CD4-positive, alpha-beta T cell treated with Interferon gamma for 1 hour (primary cell): ENCODE measurements around the gene SGK1.
"Not testable (repeated sequence)": the region's sequence is repeated elsewhere in the genome, so short reads cannot be mapped to it uniquely, and the experiment has no call there.

Experiments used
- DNase-seq: peaks from one replicate; pipeline ENCODE4 v3.0.0-alpha.2; 2020

Gene SGK1

DNA sequence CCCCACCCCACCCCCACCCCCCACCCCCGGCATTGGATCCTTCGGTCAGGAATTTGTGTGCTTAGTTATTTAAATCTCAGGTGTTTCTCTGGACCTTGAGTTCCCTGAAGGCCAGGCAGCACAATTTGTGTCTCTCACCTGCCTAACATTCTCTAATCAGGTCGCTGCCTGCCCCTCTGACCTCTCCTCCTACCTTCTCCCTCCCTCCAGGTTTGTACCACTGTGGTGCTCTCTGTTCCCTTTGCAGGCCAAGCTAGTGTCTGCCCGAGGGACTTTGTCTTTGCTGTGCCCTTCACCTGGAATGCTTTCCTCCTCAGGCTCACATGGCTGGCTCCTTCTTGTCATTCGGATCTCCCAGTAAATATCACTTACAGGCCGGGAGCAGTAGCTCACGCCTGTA, 134.1 kb downstream of the SGK1 start:
- DNase-seq = no peak

DNA sequence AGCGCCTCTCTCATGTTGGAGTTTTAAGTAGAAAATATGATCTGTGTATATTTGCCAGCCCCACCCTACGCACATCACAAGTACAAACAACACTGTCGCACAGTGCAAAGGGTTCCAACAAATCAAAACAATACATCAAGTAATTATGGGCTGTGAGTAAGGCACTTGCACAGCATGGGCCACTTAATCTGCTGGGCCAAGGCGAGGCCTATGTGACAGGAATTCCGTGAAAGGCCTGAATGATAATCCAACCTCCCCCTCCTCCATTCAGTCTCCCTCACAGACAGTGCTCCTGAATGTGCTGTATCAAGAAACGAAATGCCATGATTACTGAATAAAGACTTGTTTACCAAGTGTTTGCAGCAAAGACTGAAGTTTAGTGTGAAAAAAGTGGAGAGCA, 135.4 kb downstream of the SGK1 start:
- no peak for DNase-seq

DNA sequence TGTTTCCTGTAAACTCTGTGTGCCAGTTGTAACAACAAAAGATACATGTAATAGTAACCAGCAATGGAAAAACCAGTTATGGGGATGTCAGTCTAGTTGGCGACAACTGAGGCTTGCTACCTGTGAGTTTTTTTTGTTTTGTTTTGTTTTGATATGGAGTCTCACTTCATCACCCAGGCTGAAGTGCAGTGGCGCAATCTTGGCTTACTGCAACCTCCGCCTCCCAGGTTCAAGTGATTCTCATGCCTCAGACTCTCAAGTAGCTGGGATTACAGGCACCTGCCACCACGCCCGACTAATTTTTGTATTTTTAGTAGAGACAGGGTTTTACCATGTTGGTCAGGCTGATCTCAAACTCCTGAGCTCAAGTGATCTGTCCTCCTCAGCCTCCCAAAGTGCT, 136.2 kb downstream of the SGK1 start:
- not testable (repeated sequence) for DNase-seq

DNA sequence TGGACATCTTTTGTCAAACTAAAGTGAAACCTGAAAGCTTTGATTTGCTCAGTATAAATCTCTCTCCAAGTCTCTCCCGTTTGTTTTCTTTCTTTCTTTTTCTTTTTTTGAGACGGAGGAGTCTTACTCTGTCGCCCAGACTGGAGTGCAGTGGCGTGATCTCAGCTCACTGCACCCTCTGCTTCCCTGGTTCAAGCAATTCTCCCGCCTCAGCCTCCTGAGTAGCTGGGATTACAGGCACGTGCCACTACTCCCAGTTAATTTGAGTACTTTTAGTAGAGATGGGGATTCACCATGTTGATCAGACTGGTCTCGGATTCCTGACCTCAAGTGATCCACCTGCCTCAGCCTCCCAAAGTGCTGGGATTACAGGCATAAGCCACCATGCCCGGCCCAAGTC, 136.7 kb downstream of the SGK1 start:
- DNase-seq = not testable (repeated sequence)

DNA sequence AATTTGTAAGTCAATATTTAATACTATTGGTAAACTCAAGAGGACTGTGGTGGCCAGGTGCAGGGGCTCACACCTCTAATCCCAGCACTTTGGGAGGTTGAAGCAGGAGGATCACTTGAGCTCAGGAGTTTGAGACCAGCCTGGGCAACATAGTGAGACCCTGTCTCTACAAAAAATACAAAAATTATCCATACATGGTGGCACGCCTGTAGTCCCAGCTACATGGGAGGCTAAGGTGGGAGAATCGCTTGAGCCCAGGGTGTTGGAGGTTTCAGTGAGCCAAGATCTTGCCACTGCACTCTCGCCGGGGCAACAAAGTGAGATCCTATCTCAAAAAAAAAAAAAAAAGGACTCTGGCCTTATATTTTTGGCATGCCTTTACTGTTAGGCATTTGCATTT, 137.4 kb downstream of the SGK1 start:
- DNase-seq = not testable (repeated sequence)

DNA sequence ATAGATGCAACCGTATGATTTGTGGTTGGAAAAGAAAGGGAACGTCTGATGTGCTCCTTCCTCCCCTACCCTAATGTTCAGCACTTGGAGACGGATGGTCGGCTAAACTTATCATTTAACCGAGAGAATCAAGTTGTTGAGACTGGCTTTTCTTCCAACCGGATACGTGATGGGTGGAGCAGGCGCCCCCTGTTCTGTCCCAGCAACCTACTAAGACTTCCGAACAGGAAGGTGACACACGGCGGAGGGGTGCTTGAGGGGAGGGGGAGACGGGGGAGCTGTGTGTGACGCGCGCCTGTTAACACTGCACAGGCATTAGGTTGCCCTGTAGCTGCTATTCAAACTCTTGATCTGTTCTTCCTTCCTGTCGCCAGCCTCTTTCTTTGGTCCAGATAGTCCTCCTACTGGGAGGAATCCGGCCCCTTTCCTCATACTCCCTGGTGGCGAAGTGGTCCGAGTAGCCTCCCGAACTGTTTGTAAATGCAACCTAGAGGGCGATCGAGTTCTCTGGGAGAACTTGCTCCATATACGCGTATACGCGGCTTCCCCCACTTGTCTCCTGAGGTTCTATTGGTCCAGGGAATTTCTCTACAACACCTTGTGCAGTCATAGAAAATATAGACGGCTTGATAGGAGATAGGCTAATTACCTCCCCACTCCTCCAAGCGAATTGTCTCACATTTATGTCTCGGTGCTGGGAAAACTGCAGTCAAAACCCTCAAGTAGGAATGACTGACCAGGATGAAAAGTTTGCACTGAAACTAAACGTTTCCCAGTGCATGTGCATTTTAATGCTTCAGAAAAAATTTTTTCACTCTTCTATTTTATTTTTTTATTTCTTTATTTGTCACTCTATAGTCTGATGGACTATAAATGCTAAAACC, 139.5 kb downstream of the SGK1 start:
- peak; percentile 86 for DNase-seq

DNA sequence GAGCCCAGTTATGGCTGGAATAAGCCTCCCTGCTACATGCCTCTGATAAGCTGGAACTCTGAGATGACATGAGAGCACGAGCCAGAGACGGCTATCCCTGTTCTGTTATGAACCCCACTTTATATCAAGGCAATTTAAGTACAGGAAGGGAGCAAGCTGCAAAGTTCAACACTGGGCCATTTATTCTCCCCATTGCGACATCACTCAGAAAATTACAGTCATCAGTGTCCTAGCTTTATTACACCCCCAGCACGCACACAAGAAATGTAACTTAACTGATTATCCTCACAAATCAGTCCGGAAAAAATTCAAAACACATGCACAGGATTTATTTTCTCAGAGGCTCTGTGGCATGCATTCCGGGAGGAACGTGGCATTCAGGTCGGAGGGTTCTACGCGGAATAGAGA, 140.2 kb downstream of the SGK1 start:
- no peak for DNase-seq

DNA sequence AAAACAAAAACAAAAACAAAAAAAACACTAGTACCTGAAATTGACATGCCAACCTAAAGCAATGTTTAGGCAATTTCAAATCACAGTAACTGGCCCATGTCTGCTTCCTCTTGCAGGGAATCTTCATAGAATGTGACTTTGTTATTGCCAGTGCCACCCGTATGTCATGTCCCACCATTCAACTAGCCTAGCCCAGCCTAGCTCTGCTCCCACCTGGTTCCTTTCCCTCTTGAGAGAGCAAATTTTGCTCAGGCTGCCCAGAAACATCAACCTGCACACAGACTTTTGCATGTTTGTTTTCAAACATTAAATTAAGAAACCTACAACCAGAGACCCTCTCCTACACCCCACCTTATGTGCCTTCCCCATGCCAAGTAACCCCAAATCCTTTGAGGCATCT, 140.7 kb downstream of the SGK1 start:
- DNase-seq = no peak

DNA sequence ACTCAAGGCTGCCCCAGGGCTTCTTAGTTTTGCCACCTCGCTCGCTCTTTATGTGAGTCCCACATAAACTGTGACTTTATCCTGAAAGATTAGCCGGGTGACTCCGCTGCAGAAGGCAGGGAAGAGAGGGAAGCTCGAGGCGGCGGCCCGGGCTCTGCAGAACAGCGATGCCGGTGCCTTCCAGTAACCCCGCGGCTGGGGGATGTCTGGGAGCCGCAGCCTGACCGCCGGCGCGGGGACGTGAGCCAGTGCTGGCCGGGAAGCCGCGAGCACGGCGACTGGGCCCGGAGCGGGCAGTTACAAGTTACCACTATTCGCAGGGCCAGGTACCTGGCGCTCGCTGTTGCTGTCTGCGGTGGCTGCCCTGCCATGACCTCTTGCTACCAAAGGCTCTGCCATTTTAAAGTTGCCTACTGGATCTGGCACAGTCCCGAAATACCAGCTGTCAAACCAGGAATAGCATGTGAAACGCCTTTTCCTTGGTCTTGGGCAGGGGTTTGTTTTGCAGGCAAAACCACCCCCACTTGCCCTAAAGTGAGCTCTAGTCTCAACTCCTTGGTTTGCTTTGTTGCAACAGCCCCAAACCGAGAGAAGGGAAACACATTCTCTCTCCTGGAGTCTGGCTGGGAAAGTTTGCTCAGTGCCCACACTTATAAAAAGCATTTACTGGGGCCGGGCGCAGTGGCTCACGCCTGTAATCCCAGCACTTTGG, 141.5 kb downstream of the SGK1 start:
- peak; percentile 13 for DNase-seq

DNA sequence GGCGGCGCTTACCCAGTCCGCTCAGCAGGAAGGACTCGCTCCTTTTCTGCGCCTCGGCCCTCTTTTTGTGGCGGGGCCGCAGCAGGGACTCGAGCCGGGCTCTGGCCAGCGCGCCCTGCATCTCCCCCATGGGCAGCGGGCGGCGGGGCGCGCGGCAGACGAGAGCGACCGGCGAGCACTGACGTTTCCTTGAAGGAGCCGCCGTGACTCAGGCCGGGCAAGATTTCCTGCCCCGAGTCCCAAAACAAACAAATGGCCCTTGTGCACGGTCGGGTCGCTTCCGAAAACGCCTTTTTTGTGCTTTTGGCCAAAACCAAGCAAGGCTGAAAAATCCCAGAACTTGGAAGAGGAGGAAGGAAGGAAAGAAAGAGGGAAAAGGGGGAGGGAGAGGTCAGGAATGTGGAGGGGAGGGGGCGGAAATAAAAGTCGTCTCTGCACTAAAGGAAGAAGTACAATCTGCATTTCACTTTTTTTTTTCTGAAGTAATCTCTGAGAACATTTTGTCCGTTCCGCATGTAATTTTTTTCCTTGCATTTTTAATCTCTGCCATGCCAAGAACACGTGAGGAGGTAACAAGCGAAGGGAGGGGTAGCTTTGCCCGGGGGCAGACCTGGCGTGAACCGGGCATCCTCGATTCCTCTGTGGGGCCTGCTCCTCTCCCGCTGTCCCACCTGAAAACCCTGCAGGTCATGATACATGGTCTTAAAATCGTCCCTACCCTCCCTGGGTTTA, 142.2 kb downstream of the SGK1 start:
- DNase-seq = peak; percentile 38

DNA sequence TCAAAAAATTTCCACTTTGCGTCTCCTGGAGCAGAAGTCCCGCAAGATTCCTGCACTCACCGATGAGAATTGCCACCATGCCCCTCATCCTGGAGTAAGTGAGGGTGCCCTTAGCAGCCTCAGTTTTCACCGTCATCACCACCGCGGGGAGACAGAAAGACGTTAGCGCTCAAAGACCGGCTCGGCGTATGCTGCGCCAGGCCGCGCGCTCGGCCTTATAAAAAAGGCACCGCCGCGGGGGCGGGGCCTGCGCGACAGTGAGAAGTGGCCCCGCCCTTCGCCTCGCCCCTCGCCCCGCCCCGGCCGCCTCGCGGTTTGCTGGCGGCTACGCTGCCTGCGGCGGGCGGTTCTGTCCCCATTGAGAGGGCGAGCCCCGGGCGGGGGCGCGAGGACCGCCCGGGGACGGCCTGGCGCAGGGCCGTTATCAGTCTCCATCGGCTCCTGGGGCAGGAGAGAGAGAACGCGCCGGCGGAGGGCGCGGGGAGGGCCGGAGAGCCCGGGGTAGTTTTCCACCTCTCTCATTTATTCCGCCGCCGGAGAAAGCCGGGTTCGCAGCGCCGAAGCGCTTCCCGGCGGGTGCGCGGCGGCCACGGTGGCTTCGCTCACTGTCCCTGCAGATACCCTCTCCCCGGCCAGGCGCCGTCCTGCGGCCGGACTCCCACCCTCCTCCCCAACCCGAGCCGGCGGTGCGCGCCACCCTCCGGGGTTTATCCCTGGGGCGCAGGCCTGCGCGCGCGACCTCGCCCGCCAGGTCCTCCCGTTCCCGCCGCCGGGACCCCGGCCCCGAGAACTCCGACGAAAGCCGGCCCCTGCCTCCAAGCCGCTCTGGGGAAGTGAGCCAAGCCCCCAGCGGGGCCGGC, 143.0 kb downstream of the SGK1 start:
- DNase-seq = peak; percentile 90

DNA sequence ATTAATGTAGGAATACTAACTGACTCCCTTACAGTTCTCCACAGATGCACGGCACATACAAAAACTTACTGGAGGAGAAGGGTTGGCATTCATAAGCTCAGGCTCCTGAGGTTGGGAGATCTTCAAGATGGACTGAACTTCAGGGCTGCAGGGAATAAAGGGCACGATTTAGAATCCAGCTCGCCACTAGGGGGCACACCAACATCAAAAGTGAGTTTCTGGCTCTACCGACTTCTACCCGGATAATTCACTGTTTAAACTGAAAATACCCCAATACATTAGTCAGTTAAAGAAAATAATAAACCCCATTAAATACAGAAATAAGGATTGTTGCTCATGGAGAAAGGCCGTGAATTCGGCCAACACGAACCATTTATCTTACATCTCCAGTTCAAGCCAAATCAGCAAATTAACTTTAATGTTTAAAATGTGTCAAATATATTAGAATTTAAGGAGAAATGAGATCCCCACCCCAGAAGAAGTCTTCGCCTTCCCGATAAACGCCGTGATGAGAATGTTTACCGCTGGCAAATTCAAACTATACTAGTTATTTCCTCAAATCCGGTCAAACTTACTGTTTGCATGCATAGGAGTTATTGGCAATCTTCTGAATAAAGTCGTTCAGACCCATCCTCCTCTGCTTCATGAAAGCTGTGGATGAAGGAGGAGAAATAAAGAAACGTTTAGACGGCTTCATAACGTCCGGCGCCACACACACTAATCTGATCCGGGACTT, 143.8 kb downstream of the SGK1 start:
- peak; percentile 73 for DNase-seq

DNA sequence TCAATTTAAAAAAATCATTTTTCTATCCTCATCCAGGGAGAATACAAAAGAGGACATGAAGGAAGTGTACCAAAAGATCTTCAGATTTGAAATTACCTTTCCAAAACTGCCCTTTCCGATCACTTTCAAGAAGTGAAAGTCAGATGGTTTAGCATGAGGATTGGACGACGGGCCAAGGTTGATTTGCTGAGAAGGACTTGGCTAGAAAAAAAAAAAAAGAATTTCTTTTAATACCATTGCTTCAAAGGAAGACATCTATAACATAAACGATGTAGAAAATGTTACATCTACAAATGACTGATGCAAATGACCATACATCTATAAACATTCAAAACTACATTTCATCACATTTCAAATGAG, 144.6 kb downstream of the SGK1 start:
- DNase-seq = no peak

DNA sequence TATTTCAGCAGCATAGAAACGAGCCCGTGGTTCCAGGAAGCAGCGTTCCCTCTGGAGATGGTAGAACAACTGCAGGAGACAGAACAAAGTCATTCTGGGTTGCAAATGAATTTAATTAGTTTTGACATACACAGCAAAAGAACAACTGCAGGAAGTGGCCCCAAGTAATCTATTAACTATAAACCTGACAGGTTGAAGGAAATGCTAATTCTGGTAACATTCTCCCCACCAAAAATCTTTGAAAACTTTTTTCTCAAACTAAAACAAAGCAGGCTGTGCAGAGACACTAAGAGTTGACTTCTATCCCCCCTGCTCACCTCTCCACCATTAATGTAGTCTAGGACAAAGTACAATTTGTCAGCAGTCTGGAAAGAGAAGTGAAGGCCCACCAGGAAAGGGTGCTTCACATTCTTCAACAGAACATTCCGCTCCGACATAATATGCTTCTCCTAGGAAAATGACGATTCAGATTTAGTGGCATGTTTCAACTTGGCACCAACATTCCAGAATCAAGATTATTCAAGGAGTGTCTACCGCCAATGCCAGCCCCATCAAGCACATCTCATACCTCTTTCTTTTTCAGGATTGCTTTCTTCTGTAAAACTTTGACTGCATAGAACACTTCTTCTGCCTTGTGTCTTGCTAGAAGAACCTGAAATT, 145.1 kb downstream of the SGK1 start:
- no peak for DNase-seq

DNA sequence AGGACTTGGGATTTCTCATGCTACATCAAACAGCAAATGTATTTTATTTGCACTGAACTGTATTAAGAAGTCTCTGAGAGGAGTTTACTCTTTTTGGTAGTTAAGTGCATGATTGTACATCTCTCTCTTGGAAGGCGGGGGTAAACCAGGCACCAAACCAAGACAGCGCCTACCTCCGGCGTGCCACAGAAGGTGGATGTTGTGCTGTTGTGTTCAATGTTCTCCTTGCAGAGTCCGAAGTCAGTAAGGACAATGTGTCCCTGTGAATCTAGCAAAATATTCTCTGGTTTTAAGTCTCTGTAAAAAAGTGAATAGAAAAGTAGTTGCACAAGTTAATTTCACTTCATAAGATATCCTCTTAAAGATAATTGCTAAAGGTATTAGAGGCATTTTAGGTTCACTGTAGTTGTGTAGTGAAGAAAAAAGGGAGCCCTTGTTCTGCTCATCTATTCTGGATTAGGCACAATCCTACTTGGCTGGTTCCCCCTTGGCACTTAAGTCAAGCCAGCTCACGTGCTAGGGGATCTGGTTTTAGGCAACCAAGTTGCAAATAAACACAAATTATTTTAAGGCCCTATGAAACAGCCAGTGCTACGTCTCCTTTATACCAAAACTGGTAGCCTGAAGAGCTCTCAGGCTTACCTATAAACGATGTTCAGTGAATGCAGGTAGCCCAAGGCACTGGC, 145.7 kb downstream of the SGK1 start:
- DNase-seq = no peak

DNA sequence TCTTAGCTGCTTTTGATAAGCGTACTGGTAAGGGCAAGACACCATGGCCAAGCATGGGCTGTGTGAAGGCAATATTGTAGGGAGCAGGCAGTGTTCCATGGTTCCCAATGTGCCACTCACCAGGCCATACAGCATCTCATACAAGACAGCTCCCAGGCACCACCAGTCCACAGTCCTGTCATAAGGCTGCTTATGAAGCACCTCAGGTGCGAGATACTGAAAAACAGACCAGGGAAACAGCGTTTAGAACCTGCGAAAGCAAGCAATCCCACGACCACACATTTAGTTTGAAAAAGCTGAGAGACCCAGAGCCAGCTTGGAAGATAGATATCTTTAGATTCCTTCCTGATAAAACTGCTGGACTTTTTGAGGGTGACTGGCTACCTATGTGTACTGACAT, 146.4 kb downstream of the SGK1 start:
- no peak for DNase-seq

DNA sequence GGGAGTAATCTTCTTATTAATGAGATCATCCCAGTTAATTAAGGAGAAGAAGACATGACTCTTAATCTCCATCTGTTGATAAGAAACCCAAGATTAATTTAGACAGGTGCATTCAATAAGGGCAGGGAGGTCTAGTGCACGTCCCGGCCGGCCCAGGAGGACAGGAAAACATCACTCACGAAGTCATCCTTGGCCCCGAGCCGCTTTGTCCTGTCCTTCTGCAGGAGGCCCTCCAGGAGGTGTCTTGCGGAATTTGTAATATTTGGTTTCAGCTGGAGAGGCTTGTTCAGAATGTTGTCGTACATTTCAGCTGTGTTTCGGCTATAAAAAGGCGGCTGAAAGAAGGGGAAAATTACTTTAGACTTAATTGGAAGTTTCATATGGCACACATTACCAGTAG, 147.1 kb downstream of the SGK1 start:
- DNase-seq = no peak

DNA sequence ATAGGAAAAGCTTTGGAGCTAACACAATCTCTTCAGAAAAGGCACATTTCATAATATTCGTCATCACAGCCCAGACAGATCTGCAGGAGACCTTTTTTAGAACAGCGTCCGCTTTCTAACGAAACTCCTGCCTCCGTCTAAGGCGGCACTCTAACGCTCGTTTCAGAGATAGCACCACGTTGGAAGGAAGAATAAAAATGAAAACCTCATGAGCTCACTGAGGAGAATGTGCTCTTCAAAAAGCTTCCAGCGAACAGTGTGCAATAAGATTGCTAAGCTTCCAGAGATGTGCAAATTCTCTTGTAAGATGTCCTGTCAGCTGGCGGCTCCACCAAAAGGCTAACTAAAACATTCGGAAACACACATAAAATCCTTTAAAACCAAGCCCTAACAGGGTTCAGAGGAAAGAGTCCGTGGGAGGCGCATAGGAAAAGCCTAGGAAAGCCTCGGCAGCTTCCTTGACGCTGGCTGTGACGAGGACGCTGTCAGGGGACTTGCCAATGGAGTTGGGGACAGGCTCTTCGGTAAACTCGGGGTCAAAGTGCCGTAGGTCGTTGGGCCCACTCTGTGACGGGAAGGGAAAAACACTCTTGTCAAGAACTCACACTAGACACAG, 147.9 kb downstream of the SGK1 start:
- DNase-seq = no peak

DNA sequence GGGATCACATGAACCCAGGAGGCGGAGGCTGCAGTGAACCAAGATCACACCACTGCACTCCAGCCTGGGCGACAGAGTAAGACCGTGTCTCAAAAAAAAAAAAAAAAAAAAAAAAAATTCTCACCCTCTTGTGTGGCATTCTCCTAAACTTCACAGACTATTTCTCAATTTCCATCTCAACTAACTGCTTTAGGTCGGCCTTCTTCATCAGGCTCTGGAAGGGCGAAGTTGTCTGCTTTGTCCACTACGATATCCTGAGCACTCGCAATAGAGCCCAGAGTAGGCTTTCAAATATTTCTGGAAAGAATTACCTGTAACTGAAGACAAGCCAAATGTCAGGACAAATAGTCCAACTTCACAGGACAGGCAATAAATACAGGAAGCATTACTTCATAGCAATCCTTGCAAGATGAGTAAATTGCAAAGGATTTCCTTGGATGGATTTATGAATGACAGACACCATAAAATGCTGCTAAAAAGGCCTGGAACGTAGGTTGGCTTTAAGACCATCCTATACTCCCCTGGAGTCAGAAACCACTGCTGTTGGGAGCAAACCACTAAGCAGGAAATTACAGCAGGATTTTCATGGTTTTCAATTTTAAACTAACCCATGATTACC, 149.2 kb downstream of the SGK1 start:
- DNase-seq = no peak
